SJSA1 (cell line): ENCODE results near the gene GAB2. TPM values are rescaled to one million over a fixed set of nuclear protein-coding genes. Genes with fewer than 3 reads are reported as not detected.
"Not testable (repeated sequence)": the region's sequence is repeated elsewhere in the genome, so short reads cannot be mapped to it uniquely, and the experiment has no call there.

Source experiments
- DNase-seq, 2 experiments: peaks; one replicate each; pipeline ENCODE4 v3.0.0-alpha.2; 2015 to 2020; ENCODE audit warnings: low spot score in 2 of 2, low read depth in 1 of 2
- H3K27ac ChIP-seq: fragments of 250-450 bp; sonication (Bioruptor Pico); 2 replicates; pipeline ENCODE4 v1.5.1; 2020; ENCODE audit warnings: mild to moderate bottlenecking, moderate library complexity
- H3K27me3 ChIP-seq: fragments of 250-450 bp; sonication (Bioruptor Pico); replicated peaks from 2 replicates; pipeline ENCODE4 v1.5.1; 2020; ENCODE audit warnings: mild to moderate bottlenecking, moderate library complexity
- H3K36me3 ChIP-seq: fragments of 250-450 bp; sonication (Bioruptor Pico); 2 replicates; pipeline ENCODE4 v1.5.1; 2020; ENCODE audit warnings: mild to moderate bottlenecking
- H3K4me1 ChIP-seq: fragments of 250-450 bp; sonication (Bioruptor Pico); replicated peaks from 2 replicates; pipeline ENCODE4 v1.6.1; 2021; ENCODE audit warnings: mild to moderate bottlenecking
- H3K4me3 ChIP-seq: fragments of 250-450 bp; sonication (Bioruptor Pico); 2 replicates; pipeline ENCODE4 v1.5.1; 2020; ENCODE audit warnings: mild to moderate bottlenecking
- H3K9me3 ChIP-seq: fragments of 250-450 bp; sonication (Bioruptor Pico); replicated peaks from 2 replicates; pipeline ENCODE4 v1.5.1; 2020; ENCODE audit warnings: mild to moderate bottlenecking
- total RNA-seq: library from RNA; depleted of rRNA; stranded (reverse); fragments of >200 nt; shearing (Covaris generic); gene quantifications from 2 replicates; pipeline ENCODE4 v1.2.3, GENCODE V29; 2014

GAB2 gene
- total RNA-seq, 1 experiment from 2014 or later, result 3.2 TPM

DNA sequence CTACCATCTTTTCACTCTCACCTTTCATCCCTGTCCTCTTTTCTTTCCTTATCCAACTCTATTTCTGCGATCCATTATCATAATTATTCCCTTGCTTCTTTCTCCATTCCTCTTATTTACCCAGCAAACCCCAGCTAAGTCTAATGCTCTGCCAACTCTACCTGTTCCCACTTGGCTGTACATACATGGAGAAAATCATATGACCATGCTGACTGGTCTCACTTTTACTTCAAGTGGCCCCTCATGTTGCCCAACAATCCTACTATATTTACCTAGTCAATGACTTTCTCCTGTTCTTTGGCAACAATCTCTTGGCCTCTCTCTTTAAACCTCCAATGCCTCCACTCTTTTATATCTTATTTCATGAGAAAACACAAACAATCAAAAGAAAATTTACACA is 134.8 kb downstream of the GAB2 start:
- no peaks in the 10 kb centered on the region for H3K9me3 ChIP-seq
- H3K4me3 ChIP-seq, result no peak overlapping the region
- no peaks in the 10 kb centered on the region for H3K4me1 ChIP-seq
- no peak for DNase-seq
- H3K27ac ChIP-seq, result no peak overlapping the region
- no peaks in the 10 kb centered on the region for H3K27me3 ChIP-seq
- no peaks in the 10 kb centered on the region for H3K36me3 ChIP-seq

- no peaks in the 10 kb centered on the region for H3K27me3 ChIP-seq
- no peak overlapping the region for H3K4me3 ChIP-seq
- H3K9me3 ChIP-seq, result no peaks in the 10 kb centered on the region
- no peak for DNase-seq
- H3K27ac ChIP-seq, result no peak overlapping the region
- no peaks in the 10 kb centered on the region for H3K36me3 ChIP-seq
- no peaks in the 10 kb centered on the region for H3K4me1 ChIP-seq
Measured at GRCh38 chr11:78281511-78281910, 136.1 kb downstream of the GAB2 start.

DNA sequence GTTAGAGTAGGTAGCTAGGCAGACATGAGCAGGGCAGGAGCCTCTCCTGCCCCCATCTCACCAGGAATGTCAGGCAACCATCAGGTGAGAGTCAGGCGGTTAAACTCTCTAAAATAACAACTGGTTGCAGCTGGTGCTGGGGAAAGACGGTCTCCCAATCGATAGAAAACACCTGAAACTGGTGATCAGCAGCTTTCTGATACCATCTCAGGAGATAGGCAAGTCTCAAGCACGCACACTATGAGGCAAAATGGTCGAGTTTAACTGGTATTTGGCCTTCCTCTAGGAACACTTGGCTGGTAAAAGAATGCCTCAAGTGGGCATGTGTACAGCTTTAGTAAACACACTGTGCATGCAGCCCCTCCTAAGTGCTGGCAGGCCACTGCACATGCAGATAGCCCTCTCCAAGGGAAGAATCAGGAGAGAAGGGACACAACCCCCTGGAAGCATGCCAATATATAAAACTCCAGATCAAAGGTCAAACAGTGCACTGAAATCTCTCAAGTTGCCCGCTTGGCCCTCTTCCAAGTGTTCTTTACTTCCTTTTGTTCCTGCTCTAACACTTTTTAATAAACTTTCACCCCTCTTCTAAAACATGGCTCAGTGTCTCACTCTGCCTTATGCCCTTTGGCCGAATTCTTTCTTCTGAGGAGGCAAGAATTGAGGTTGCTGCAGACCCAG is 140.2 kb downstream of the GAB2 start:
- Histone ChIP-seq H3K4me1 (no peaks in the 10 kb centered on the region), H3K9me3 (no peaks in the 10 kb centered on the region), H3K27ac (no peak overlapping the region), H3K4me3 (no peak overlapping the region), H3K36me3 (no peaks in the 10 kb centered on the region), H3K27me3 (no peaks in the 10 kb centered on the region)
- no peak for DNase-seq

DNA sequence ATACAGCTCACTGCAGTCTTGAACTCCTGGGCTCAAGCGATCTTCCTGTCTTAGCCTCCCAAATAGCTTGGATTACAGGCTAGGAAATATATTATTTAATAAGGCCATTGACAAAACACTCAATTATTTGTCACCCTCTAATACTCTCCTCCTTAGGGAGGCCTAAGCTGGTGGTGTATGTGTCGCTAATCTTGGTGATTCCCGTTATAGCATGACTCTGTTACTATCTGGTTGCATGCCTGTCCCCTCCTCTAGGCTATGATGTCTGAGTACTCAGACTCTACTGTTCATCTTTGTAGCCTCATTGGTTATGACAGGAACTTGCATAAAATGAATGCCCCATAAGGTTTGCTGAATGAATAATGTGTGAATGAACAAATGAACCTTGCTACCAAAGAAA is 141.3 kb downstream of the GAB2 start:
- no peak for DNase-seq
- Histone ChIP-seq H3K4me3 (no peak overlapping the region), H3K27me3 (no peaks in the 10 kb centered on the region), H3K36me3 (no peaks in the 10 kb centered on the region), H3K9me3 (no peaks in the 10 kb centered on the region), H3K27ac (no peak overlapping the region), H3K4me1 (no peaks in the 10 kb centered on the region)

- no peak for DNase-seq
- Histone ChIP-seq H3K4me3 (no peak overlapping the region), H3K27ac (no peak overlapping the region), H3K9me3 (no peaks in the 10 kb centered on the region), H3K4me1 (no peaks in the 10 kb centered on the region), H3K27me3 (no peaks in the 10 kb centered on the region), H3K36me3 (no peaks in the 10 kb centered on the region)
Measured at GRCh38 chr11:78274739-78275138, 142.9 kb downstream of the GAB2 start.

DNA sequence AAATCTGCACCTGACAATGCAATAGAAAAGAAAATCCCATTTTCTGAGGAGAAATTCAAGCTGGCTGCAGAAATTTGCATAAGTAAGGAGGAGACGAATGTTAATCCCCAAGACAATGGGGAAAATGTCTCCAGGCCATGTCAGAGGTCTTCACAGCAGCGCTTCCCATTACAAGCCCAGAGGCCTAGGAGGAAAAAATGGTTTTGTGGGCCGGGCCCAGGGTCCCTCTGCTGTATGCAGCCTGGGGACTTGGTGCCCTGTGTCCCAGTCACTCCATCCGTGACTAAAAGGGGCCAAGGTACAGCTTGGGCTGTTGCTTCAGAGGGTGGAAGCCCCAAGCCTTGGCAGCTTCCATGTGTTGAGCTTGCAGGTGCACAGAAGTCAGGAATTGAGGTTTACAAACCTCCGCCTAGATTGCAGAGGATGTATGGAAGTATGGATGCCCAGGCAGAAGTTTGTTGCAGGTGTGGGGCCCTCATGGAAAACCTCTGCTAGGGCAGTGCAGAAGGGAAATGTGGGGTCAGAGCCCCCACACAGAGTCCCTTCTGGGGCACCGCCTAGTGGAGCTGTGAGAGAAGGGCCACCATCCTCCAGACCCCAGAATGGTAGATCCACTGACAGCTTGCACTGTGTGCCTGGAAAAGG is 144.9 kb downstream of the GAB2 start:
- DNase-seq, H3K9me3 ChIP-seq, H3K4me3 ChIP-seq, H3K4me1 ChIP-seq, H3K27me3 ChIP-seq, H3K36me3 ChIP-seq, H3K27ac ChIP-seq: not testable (repeated sequence)

DNA sequence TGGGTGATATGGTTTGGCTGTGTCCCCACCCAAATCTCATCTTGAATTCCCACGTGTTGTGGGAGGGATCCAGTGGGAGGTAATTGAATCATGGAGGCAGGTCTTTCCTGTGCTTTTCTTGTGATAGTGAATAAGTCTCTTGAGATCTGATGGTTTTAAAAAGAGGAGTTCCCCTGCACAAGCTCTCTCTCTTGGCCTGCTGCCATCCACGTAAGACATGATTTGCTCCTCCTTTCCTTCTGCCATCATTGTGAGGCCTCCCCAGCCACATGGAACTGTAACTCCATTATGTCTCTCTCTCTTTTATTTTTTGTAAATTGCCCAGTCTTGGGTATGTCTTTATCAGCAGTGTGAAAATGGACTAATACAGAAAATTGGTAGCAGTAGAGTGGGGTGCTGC is 145.8 kb downstream of the GAB2 start:
- not testable (repeated sequence) for H3K27ac ChIP-seq, DNase-seq, H3K4me1 ChIP-seq, H3K36me3 ChIP-seq, H3K27me3 ChIP-seq, H3K9me3 ChIP-seq, H3K4me3 ChIP-seq

DNA sequence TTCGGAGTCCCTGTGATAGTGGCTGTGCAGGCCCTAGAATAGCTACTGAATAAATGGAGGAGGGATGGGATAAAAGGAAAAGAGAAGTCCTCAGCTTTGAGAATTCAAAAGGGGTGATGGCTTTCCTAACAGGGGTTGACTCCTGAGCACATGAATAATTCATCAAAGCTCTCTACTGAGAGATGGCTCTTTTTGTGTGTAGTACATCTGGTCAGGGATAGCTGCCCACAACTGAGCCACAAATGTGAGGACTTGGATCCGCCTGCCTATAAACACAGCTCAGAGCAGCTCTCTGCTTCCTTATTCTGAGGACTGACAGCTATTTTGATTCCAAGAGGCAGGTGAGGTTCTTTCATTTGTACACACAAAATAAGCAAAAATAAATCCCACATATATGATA is 146.6 kb downstream of the GAB2 start:
- no peak for DNase-seq
- no peaks in the 10 kb centered on the region for H3K27me3 ChIP-seq
- no peak overlapping the region for H3K27ac ChIP-seq
- no peaks in the 10 kb centered on the region for H3K4me1 ChIP-seq
- H3K36me3 ChIP-seq, result no peaks in the 10 kb centered on the region
- H3K4me3 ChIP-seq, result no peak overlapping the region
- no peaks in the 10 kb centered on the region for H3K9me3 ChIP-seq

- H3K36me3 ChIP-seq, result no peaks in the 10 kb centered on the region
- no peaks in the 10 kb centered on the region for H3K27me3 ChIP-seq
- H3K9me3 ChIP-seq, result no peaks in the 10 kb centered on the region
- H3K27ac ChIP-seq, result no peak overlapping the region
- DNase-seq, result no peak
- H3K4me1 ChIP-seq, result no peaks in the 10 kb centered on the region
- H3K4me3 ChIP-seq, result no peak overlapping the region
Measured at GRCh38 chr11:78269806-78270205, 147.8 kb downstream of the GAB2 start.

GRCh38 chr11:78268591-78269410 is 148.8 kb downstream of the GAB2 start:
- no peak for DNase-seq

GRCh38 chr11:78266451-78266850 is 151.2 kb downstream of the GAB2 start:
- Histone ChIP-seq H3K4me1 (no peaks in the 10 kb centered on the region), H3K27me3 (no peaks in the 10 kb centered on the region), H3K36me3 (no peaks in the 10 kb centered on the region), H3K4me3 (no peak overlapping the region), H3K9me3 (no peaks in the 10 kb centered on the region), H3K27ac (no peak overlapping the region)
- DNase-seq, result no peak

More at GRCh38 chr11:78268591-78269410, 148.8 kb downstream of the GAB2 start:
- Histone ChIP-seq H3K27ac (no peak overlapping the region), H3K27me3 (no peaks in the 10 kb centered on the region), H3K4me3 (no peak overlapping the region), H3K36me3 (no peaks in the 10 kb centered on the region), H3K9me3 (no peaks in the 10 kb centered on the region), H3K4me1 (no peaks in the 10 kb centered on the region)

- no peak for DNase-seq
- Histone ChIP-seq H3K4me1 (no peaks in the 10 kb centered on the region), H3K27ac (no peak overlapping the region), H3K4me3 (no peak overlapping the region), H3K36me3 (no peaks in the 10 kb centered on the region), H3K27me3 (no peaks in the 10 kb centered on the region), H3K9me3 (no peaks in the 10 kb centered on the region)
Measured at GRCh38 chr11:78265326-78265725, 152.3 kb downstream of the GAB2 start.

DNA sequence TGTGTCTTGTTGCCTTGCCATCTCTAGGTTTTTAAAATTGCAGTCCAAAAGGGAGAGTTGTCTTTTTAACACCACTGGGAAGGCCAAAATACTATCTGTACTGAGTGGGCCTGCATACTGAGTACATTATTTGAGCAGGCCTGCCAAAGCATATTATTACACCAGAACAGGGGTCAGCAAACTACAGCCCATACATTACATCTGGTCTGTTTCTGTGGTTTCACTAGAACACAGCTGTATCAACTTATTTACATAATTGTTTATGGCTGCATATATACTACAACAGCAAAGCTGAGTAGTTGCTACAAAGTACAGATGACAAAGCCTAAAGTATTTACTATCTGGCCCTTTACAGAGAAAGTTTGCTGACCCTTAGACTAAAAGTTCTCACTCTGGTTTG is 154.9 kb downstream of the GAB2 start:
- H3K9me3 ChIP-seq, result no peaks in the 10 kb centered on the region
- H3K27me3 ChIP-seq, result no peaks in the 10 kb centered on the region
- H3K4me3 ChIP-seq, result no peak overlapping the region
- H3K36me3 ChIP-seq, result no peaks in the 10 kb centered on the region
- H3K27ac ChIP-seq, result no peak overlapping the region
- no peak for DNase-seq
- H3K4me1 ChIP-seq, result no peaks in the 10 kb centered on the region

GRCh38 chr11:78262238-78262637 is 155.4 kb downstream of the GAB2 start:
- Histone ChIP-seq H3K4me1 (no peaks in the 10 kb centered on the region), H3K27me3 (no peaks in the 10 kb centered on the region), H3K36me3 (no peaks in the 10 kb centered on the region), H3K4me3 (no peak overlapping the region), H3K9me3 (no peaks in the 10 kb centered on the region), H3K27ac (no peak overlapping the region)
- no peak for DNase-seq
